CD4-positive, alpha-beta T cell treated with Interleukin-6 at 100 ng/mL for 8 hours (primary cell): ENCODE measurements around the gene DRGX.

Experiments
- DNase-seq: peaks from one replicate; pipeline ENCODE4 v3.0.0-alpha.2; 2020; ENCODE audit warnings: mixed read lengths, low spot score

Gene DRGX

GRCh38 chr10:49338604-49339003, 57.3 kb downstream of the DRGX start:
- DNase-seq, result no peak

- DNase-seq, result no peak
Observed at GRCh38 chr10:49335364-49335972, 60.4 kb downstream of the DRGX start.

DNA sequence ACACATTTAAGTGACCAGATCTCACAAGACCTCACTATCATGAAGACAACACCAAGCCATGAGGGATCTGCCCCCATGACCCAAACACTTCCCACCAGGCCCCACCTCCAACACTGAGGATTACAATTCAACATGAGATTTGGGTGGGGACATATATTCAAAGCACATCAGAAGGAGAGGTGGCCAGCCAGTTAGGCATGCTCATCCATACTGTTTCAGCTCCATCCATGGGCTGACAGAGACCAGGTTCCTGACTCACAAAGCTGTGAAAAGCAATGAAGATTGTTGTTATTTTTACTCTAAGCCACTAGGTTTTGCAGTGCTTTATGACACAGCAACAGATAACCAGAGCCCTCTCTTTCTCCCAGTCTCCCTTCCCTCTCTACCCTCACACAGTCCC, 60.9 kb downstream of the DRGX start:
- DNase-seq, result no peak

GRCh38 chr10:49333192-49333591, 62.7 kb downstream of the DRGX start:
- DNase-seq, result no peak

- DNase-seq, result no peak
Observed at GRCh38 chr10:49332768-49333167, 63.1 kb downstream of the DRGX start.

- no peak for DNase-seq
Observed at GRCh38 chr10:49332333-49332732, 63.6 kb downstream of the DRGX start.

- DNase-seq, result no peak
Observed at GRCh38 chr10:49331431-49331830, 64.5 kb downstream of the DRGX start.

- no peak for DNase-seq
Observed at GRCh38 chr10:49330127-49330665, 65.7 kb downstream of the DRGX start.

DNA sequence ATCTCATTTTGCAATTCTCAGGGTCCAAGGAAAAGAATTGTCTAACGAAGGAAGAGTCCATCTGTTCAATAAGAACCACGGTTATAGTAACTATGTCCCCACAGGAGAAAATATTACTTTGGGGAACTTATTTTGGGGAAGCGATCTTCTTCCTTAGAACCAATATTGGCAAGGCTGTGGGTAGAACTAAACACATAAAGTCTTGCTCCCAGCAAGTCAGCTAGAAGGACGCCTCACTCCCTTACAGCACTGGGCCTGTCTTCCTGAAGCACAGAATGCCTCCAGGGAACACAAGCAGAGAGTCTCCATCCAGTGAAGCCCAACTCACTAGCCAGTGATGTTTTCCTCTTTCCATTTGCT, 66.8 kb downstream of the DRGX start:
- DNase-seq, result no peak

GRCh38 chr10:49328401-49329145, 67.3 kb downstream of the DRGX start:
- no peak for DNase-seq

- no peak for DNase-seq
Observed at GRCh38 chr10:49327036-49327813, 68.7 kb downstream of the DRGX start.

- DNase-seq, result no peak
Observed at GRCh38 chr10:49325916-49326783, 69.7 kb downstream of the DRGX start.

DNA sequence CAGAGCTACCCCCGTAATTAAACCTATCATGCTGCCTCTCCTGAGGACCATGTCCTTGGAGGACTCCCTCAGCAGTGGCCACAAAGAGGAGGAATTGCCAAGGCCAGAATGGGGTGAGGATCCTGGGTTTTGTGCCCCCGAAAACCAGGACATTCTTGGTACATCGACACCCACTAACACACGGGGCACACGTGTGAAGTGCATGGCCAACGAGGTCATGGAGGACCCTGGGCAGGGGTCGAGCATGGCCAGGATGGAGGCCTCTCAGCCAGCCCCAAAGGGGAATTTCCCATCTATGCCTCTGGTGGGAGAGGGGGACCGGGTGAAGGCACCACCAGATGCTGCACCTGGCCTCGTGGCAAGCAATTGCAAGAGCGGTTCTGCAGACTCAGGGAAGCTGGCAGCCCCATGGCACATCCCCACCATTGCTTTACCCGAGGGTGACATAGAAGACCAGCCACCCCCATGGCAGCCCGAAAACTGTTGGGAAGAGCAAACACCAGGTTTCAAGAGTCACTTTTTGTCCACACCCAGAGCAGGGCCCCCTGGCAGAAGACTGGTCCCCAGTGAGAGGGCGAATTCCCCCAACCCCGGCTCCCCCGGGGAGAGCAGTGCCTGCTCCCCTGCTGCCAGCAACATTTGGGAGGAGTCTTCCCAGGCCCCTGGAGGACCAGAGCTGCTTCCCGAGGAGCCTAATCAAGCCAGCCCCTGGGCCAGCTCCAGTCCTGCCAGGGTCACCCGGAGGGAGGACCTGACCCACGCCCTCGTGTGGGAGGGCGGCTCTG, 70.6 kb downstream of the DRGX start:
- DNase-seq, result no peak

GRCh38 chr10:49324711-49325110, 71.2 kb downstream of the DRGX start:
- DNase-seq, result no peak

DNA sequence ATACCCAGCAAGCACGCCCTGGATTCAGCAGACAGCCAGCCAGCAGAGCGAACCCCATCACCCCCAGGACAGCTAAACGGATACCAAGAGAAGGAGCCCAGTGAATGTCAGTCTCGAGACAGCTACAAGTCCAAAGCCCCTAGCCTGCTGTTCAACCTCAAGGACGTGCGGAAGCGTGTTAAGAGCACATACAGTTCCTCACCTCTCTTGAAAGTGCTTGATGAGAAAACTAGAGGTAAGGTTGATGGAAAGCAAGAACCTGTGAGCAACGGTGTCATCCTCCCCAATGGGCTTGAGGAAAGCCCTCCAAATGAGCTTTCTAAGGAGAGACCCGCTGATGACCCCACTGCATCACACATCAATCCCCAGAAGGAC, 72.0 kb downstream of the DRGX start:
- DNase-seq, result no peak

- no peak for DNase-seq
Observed at GRCh38 chr10:49323171-49323895, 72.6 kb downstream of the DRGX start.

DNA sequence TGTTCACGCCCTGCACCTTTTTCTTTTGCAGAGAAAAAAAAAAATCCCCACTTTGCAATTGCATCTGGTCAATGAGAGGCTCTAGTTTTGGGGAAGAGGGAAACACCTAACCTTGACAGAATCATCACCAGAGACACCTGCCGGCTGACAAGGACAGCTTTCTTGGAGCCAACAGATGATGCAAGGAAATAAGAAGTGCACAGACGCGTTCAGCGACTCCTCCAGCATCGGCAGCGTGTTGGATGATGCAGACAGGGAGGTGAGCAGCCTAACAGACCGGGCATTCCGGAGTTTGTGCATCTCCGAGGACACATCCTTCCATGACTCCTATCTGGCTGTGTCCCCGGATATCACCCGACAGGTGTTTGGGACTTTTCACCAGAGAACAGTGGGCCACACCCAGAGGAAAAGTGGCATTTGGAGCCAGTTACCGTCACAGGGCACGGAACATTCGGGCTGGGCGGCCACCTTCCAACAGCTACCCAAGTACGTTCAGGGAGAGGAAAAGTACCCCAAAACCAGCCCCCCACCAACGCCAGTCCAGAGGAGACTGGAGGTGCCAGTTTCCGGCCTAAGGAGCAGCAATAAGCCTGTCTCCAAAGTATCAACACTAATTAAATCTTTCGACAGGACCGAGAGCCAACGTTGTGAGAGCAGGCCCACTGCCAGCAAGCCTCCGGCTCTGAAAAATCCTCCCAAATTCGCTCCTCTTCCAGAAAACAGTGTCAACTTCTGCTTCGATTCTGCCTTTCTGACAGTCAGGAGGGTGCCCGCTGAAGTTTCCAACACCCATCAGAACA, 73.3 kb downstream of the DRGX start:
- DNase-seq, result no peak

DNA sequence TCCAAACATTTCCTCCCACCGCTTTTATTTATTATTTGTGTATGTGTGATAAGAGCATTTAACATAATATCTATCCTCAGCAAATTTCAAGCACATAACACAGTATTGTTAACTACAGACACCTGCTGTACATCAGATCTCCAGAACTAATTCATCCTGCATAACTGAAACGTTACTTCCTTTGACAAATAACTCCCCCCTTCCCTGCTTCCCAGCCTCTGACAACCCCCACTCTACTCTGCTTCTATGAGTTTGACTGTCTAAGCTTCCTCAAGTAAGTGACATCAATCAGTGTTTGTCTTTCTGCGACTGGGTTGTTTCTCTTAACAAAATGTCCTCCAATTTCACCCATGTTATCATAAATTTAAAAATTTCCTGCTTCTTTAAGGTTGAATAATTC, 74.9 kb downstream of the DRGX start:
- no peak for DNase-seq

GRCh38 chr10:49320191-49320590, 75.7 kb downstream of the DRGX start:
- DNase-seq, result no peak

DNA sequence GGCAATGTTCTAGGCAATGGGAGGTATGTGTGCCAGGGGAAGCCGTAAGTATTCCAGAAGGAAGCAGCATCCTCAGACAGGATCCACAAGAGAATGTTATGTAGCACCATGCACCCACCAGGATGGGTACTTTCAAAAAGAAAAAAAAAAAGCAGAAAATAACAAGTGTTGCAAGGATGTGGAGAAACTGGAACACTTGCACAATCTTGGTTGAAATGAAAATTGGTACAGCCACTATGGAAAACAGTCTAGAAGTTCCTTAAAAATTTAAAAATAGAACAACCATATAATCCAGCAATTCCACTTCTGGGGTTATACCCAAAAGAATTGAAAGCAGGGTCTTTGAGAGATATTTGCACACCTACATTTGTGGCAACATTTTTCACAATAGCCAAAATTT, 76.7 kb downstream of the DRGX start:
- no peak for DNase-seq
